H54 (cell line): ENCODE results near the gene POU2F1.
A peak's percentile ranks its signal among the peaks of the same experiment; 100 is the strongest.

ENCODE experiments used
- DNase-seq: peaks from one replicate; pipeline ENCODE4 v3.0.0; 2011; ENCODE audit warnings: low spot score, mixed read lengths; ENCODE audit not compliant: insufficient read length
- FAIRE-seq: peaks from 3 replicates; lab custom pipeline; 2011; peaks lifted over from hg19 to GRCh38; lab: Jason Lieb, UNC
- POLR2A ChIP-seq: IDR thresholded peaks from 2 replicates; pipeline ENCODE4 v1.6.1; 2011; ENCODE audit warnings: low read depth, mild to moderate bottlenecking, low read length

The POU2F1 gene

DNA sequence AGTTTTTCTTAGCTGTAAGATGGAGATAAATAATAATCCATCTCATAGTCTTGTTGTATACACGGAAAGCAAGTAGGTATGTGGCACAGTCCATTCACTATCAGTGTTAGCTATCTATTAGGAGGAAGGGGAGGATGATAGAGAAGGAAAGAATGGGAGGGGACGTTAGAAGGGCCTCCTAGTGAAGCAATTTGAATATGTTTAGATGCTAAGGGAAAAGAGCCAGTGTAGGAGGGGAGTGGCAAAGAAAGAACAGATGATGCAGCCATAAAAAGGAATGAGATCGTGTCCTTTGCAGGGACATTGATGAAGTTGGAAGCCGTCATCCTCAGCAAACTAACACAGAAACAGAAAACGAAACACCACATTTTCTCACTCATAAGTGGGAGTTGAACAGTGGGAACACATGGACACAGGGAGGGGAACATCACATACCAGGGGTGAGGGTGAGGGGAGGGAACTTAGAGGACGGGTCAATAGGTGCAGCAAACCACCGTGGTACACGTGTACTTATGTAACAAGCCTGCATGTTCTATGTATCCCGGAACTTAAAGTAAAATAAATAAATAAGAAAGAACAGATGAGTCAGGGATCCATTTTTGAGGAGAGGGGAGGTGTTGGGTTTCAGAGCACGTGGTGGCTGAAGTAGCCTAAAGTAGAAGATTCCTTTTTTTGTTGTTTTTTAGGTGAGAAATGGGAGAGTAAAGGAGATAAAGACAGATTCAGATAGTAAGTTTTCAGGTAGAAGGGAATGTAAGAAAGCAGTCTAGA lies 124.1 kb downstream of the POU2F1 start:
- TF ChIP-seq POLR2A = no peak
- FAIRE-seq = no peak
- DNase-seq = no peak

DNA sequence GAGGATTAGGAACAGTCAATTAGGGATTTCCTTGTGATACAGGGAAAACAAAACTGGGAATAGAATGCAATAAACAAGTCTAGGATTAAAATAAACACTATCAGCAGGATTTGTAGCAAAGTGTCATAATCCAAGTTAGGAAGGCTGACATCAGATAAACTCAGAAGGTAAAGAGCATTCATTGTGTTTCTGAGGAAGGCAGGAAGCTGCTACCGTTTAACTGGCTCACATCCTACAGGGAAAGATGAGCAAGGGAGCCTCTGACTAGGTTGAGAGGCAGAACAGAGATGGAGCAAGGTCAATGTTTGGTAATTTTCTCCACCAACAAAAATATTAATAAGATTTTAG lies 124.7 kb downstream of the POU2F1 start:
- no peak for TF ChIP-seq POLR2A
- peak; percentile 75 for FAIRE-seq
- no peak for DNase-seq

DNA sequence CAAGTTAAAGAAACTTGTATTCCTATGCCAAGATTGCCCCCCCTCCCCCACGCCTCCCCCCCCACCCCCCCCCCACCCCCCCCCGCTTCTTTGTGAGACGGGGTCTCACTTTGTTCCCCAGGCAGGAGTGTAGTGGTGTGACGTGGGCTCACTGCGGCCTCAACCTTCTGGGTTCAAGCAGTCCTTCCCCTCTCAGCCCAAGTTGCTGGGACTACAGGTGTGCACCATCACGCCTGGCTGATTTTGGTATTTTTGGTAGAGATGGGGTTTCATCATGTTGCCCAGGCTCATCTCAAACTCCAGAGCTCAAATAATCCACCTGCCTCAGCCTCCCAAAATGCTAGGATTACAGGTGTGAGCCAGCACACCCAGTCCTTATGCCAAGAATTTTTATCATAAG lies 136.6 kb downstream of the POU2F1 start:
- DNase-seq (no peak), FAIRE-seq (no peak)
- no peak for TF ChIP-seq POLR2A

DNA sequence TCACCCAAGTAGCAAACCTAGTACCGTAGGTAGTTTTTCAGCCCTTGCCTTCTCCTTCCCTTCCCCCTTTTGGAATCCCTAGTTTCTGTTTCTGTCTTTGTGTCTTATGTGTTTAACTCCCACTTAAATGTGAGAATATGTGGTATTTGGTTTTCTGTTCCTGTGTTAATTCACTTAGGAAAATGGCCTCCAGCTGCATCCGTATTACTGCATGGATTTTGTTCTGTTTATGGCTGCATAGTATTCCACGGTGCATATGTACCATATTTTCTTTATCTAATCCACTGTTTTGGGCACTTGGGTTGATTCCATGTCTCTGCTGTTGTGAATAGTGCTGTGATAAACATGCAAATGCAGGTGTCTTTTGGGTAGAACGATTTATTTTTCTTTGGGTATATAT lies 138.6 kb downstream of the POU2F1 start:
- DNase-seq (no peak), FAIRE-seq (no peak)
- TF ChIP-seq POLR2A = no peak

DNA sequence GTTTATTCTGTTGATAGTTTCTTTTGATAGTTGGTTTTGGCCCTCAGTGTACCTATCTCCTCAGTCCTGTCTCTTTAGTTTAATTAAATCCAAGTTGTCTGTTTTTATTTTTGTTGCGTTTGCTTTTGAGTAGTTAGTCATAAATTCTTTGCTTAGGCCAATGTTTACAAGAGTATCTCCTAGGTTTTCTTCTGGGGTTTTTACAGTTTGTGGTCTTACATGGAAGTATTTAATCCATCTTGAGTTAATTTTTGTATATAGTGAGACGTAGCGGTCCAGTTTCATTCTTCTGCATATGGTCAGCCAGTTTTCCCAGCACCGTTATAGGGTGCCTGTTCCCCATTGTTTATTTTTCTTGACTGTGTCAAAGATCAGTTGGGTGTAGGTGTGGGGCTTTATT lies 139.4 kb downstream of the POU2F1 start:
- DNase-seq = no peak
- no peak for FAIRE-seq
- no peak for TF ChIP-seq POLR2A

DNA sequence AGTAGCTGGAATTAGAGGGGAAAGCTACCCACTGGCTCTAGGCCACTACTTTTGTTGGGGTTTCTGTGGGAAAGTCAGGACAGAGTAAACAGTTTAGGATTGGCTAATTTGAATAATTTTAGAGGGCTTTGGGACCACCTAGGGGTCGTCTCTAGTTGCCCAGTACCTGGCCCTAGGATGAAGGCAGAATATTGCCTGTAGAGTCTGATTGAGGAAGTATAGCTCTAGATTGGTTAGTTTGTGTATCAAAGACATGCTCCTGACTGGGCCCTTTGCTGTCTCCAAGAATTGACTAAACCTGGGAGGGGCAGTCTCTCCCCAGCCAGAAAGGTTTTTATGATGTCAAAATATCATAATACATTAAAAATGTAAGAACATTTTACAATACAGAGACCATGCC lies 142.0 kb downstream of the POU2F1 start:
- no peak for FAIRE-seq

DNA sequence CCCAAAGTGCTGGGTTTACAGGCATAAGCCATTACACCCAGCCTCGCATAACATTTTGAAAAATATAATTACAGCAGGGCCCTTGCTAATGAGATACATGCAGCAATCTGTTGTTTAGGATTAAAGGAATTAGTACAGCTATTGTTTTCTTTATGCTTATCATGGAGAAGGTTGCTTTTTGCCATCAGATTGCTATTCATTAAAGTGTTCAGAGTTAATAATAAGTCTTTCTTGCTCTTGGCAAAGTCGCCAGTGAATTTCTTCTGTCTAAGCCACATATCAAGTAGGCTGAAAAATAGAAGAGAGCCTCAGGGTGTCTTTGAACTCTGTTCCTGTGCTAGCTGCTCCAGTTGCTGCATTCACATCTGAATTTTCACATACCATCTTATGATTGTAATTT lies 144.1 kb downstream of the POU2F1 start:
- FAIRE-seq = no peak
- no peak for DNase-seq
- no peak for TF ChIP-seq POLR2A

More for the DNA sequence above, 142.0 kb downstream of the POU2F1 start:
- no peak for DNase-seq
- TF ChIP-seq POLR2A = no peak

DNA sequence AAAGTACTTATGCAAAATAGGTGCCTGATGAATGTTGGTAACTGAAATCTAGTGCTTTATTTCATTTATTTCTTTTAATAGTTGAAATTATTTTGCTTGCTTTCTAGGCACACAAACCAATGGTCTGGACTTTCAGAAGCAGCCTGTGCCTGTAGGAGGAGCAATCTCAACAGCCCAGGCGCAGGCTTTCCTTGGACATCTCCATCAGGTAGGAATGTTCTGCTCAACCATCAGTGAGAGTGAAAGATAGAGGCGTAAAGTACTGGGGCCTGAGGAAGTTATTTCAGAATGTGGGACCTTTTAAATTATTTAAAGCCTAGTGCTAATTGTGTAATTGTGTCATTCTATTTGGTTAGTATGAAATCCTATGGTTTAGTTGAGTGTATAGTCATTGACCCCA lies 144.7 kb downstream of the POU2F1 start:
- DNase-seq = no peak
- no peak for FAIRE-seq
- TF ChIP-seq POLR2A = no peak

DNA sequence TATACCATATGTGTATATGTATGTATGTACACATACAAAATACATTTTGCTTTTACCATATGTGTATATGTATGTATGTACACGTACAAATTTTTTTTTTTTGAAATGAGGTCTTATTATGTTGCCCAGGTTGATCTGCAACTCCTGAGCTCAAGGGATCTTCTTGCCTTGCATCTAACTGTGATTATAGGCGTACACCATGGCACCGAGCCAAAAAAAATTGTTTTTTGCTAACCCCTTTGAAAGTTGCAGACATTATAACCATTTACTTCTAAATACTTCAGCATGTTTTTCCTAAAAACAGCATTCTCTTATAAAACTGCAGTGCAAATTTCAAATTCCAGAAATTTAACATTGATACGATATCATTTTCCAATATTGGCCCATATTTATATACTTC lies 147.0 kb downstream of the POU2F1 start:
- no peak for DNase-seq
- FAIRE-seq = no peak
- TF ChIP-seq POLR2A = no peak

DNA sequence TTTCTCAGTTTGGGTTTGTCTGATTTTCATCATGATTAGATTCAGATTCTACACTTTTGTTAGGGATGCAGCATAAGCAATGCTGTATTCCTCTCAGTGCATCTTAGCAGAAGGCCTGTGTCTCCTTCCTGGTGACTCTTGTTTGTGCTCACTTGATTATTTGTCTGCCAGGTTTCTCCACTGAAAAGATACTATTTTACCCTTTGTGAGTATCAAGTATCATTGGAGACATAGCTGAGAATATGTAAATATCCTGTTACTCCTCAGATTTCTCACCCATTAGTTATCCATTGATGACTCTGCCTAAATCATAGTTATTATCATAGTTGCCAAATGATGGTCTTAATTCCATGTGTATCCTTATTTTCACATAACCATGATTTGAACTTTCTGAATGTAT lies 148.5 kb downstream of the POU2F1 start:
- DNase-seq = no peak
- FAIRE-seq = no peak
- no peak for TF ChIP-seq POLR2A

DNA sequence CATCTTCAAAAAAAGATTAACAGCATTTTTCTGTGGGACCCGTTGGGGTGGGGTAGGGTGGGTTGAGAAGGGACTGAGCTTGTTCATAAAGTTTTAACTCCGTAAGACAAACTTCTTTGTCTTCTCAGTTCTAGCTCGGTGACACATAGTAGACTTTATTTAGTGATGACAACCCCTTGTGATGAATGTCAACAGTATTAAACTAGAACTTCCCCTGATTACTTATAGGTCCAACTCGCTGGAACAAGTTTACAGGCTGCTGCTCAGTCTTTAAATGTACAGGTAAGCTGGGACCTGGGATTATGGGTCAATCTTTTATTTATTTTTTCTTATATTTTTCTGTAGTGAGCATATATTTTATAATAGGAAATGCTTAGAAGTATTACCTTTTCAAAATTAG lies 149.2 kb downstream of the POU2F1 start:
- DNase-seq = no peak
- no peak for FAIRE-seq
- TF ChIP-seq POLR2A = no peak

DNA sequence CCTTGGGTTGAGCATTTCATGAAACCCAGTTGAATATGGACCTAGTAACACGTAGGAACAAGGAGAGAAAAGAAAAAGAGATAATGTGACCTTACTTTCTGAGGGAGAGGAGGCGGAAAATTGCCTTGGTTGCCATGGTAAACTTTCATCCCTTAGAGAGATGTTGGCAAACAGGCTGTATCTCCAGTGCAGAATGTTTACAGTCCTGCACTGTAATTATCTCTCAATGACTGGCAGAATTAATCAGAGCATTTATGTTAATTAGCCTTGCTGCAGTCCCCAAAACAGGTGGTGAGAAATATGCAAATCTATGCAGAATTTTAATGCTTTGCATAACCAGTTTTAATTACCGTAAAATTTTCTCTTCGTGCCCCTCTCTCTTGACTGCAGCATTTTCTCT lies 150.3 kb downstream of the POU2F1 start:
- TF ChIP-seq POLR2A = no peak
- FAIRE-seq (no peak), DNase-seq (no peak)

DNA sequence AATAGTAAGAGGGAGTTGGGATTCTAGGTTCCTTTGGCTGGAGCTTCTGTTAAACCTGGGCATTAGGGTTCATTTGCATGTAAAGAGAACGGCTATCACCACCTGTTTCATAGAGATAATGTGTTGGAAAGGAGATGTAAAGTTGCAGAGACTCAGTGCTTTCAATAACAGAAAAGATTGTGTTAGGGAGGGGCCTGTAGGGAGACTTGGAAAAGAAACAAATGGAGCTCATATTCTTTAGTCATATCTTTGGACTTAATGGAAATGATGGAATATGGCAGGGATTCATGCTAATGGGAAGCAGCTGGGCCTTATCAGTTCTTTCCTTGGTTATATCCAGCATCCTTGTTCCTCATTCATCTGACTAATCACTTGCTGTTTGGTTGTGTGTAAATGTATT lies 152.7 kb downstream of the POU2F1 start:
- DNase-seq (no peak), FAIRE-seq (no peak)
- TF ChIP-seq POLR2A = no peak

DNA sequence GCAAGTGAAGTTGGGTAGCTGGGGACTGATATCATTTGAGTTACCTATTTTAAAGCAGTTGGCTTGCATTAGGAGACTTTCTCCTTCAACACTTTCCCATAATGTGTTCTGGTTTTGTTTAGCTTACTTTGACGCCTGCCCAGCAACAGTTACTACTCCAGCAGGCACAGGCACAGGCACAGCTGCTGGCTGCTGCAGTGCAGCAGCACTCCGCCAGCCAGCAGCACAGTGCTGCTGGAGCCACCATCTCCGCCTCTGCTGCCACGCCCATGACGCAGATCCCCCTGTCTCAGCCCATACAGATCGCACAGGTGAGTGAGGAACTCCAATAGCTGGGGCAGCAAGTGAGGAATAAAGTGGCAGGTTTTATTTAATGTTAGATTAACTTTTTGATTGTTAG lies 153.3 kb downstream of the POU2F1 start:
- TF ChIP-seq POLR2A = no peak
- FAIRE-seq = no peak
- no peak for DNase-seq

DNA sequence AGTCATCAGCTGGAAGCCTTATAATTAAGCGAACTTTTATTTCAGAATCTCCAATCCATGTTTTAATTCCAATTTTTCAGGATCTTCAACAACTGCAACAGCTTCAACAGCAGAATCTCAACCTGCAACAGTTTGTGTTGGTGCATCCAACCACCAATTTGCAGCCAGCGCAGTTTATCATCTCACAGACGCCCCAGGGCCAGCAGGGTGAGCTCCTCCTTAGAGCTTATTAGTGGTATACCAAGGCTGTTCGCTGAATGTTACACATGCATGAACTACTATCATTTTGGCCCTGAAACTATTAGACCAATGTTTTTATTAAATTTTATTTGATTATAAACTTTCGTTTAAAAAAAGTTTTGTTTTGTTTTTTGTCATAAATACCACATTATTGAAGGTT lies 155.3 kb downstream of the POU2F1 start:
- DNase-seq (no peak), FAIRE-seq (no peak)
- no peak for TF ChIP-seq POLR2A
